Keratinocyte (primary cell): ENCODE data around the gene FBXL17. TPM values are rescaled to one million over a fixed set of nuclear protein-coding genes. Genes with fewer than 3 reads are reported as not detected.

Experiments
- DNase-seq: peaks from one replicate; pipeline ENCODE4 v3.0.0-alpha.2; 2011; ENCODE audit warnings: low read depth, missing footprints, low spot score
- FAIRE-seq: peaks from 2 replicates; lab custom pipeline; 2011; peaks lifted over from hg19 to GRCh38; lab: Jason Lieb, UNC
- H2AFZ ChIP-seq: 2 replicates; pipeline ENCODE4 v1.6.0; 2012; ENCODE audit warnings: low read length, control low read depth, inconsistent platforms; ENCODE audit not compliant: control insufficient read depth
- H3K27ac ChIP-seq: 2 replicates; pipeline ENCODE4 v1.5.1; 2011; ENCODE audit warnings: low read length; ENCODE audit not compliant: control insufficient read depth, insufficient read depth
- H3K27me3 ChIP-seq: 3 replicates; pipeline ENCODE4 v1.6.0; 2011; ENCODE audit warnings: low read length; ENCODE audit not compliant: control insufficient read depth, insufficient read depth; ENCODE audit errors: extremely low read depth
- H3K36me3 ChIP-seq, 2 experiments: 2 replicates in 1 of 2; 3 replicates in 1 of 2; pipeline ENCODE4 v1.5.1; 2011; ENCODE audit warnings: low read length in 2 of 2, mild to moderate bottlenecking in 1 of 2; ENCODE audit not compliant: control insufficient read depth in 2 of 2, insufficient read depth in 2 of 2; ENCODE audit errors: extremely low read depth in 1 of 2
- H3K4me1 ChIP-seq: 3 replicates; pipeline ENCODE4 v1.5.1; 2011; ENCODE audit warnings: low read length; ENCODE audit not compliant: control insufficient read depth, insufficient read depth; ENCODE audit errors: extremely low read depth
- H3K4me2 ChIP-seq: 3 replicates; pipeline ENCODE4 v1.6.0; 2011; ENCODE audit warnings: low read depth, low read length; ENCODE audit not compliant: control insufficient read depth, insufficient read depth; ENCODE audit errors: extremely low read depth
- H3K4me3 ChIP-seq, 3 experiments: fragments of 200-600 bp in 1 of 3; sonication (generic) in 1 of 3; 2 replicates in 2 of 3; 3 replicates in 1 of 3; pipeline ENCODE4 v1.5.1; 2011 to 2016; ENCODE audit warnings: low read length in 3 of 3, mild to moderate bottlenecking in 3 of 3, control low read depth in 2 of 3, inconsistent platforms in 1 of 3, low read depth in 1 of 3, mixed read lengths in 1 of 3, mixed run types in 1 of 3, moderate library complexity in 1 of 3; ENCODE audit not compliant: control insufficient read depth in 2 of 3, insufficient read depth in 2 of 3; ENCODE audit errors: extremely low read depth in 1 of 3
- H3K79me2 ChIP-seq: 2 replicates; pipeline ENCODE4 v1.6.0; 2012; ENCODE audit warnings: low read length; ENCODE audit not compliant: control insufficient read depth, insufficient read depth
- H3K9ac ChIP-seq: 3 replicates; pipeline ENCODE4 v1.6.0; 2011; ENCODE audit warnings: low read length; ENCODE audit not compliant: control insufficient read depth, insufficient read depth; ENCODE audit errors: extremely low read depth
- H3K9me1 ChIP-seq: 3 replicates; pipeline ENCODE4 v1.6.0; 2011; ENCODE audit warnings: low read length; ENCODE audit not compliant: control insufficient read depth, insufficient read depth; ENCODE audit errors: extremely low read depth
- H3K9me3 ChIP-seq: 2 replicates; pipeline ENCODE4 v1.5.1; 2012; ENCODE audit warnings: low read depth, low read length; ENCODE audit not compliant: control insufficient read depth
- H4K20me1 ChIP-seq: 3 replicates; pipeline ENCODE4 v1.6.0; 2011; ENCODE audit warnings: low read length; ENCODE audit not compliant: control insufficient read depth, insufficient read depth; ENCODE audit errors: extremely low read depth
- CTCF ChIP-seq, 3 experiments: IDR thresholded peaks in 1 of 3; conservative IDR thresholded peaks in 1 of 3; optimal IDR thresholded peaks in 1 of 3; 2 replicates in 2 of 3; 3 replicates in 1 of 3; pipeline versions ENCODE3 to v1.5.1; 2011; ENCODE audit warnings: low read length in 3 of 3, mild to moderate bottlenecking in 3 of 3, moderate library complexity in 2 of 3, control low read depth in 1 of 3, inconsistent platforms in 1 of 3; ENCODE audit not compliant: insufficient read depth in 2 of 3; ENCODE audit errors: extremely low read depth in 1 of 3
- EZH2 ChIP-seq: IDR thresholded peaks from one replicate; pipeline ENCODE4 v1.6.1; 2012; ENCODE audit warnings: inconsistent platforms, mild to moderate bottlenecking, low read length, moderate library complexity
- dilution Hi-C: fragments of 300-500 bp; cut with MboI; formaldehyde crosslinking; loops from one replicate; pipeline ENCODE4 v1.7.0; 2020; ENCODE audit warnings: low sequenced_read_pairs; ENCODE audit not compliant: extremely low pct_ligation_motif_present
- polyA minus RNA-seq, 3 experiments: library from RNA; depleted of rRNA, polyadenylated mRNA; stranded (reverse); fragments of >200 nt; gene quantifications; 1 replicate in 1 of 3; 2 replicates in 1 of 3; 3 replicates in 1 of 3; pipeline ENCODE4 v1.2.3, GENCODE V29; 2011
- polyA plus RNA-seq, 5 experiments: library from polyadenylated mRNA; depleted of rRNA in 3 of 5; stranded (reverse) in 3 of 5; stranded (forward) in 1 of 5; unstranded in 1 of 5; fragments of >200 nt; gene quantifications; 1 replicate in 1 of 5; 2 replicates in 3 of 5; 3 replicates in 1 of 5; pipeline versions ENCODE4 v1.2.1 to v1.2.3, GENCODE V29; 2011 to 2012; ENCODE audit warnings: missing spikeins in 2 of 5, low read depth in 1 of 5, low replicate concordance in 1 of 5

Gene FBXL17
- 4.3 to 5.7 TPM (median 5.3 TPM) in 3 replicates for polyA plus RNA-seq
- 9.9 TPM for polyA plus RNA-seq (2011; ENCODE audit: low read depth)
- 4.4 and 6.0 TPM in 2 replicates for polyA plus RNA-seq (2011; cell fraction: cytosol; rRNA removed)
- 4.4 and 4.9 TPM in 2 replicates for polyA plus RNA-seq (2011; cell fraction: nucleus; rRNA removed)
- 6.6 and 8.9 TPM in 2 replicates for polyA plus RNA-seq (2012; ENCODE audit: low replicate concordance)
- polyA minus RNA-seq = 4.6 to 18.6 TPM (median 7.9 TPM) in 3 replicates
- polyA minus RNA-seq (2011; cell fraction: cytosol; rRNA and poly(A)+ RNA removed) = 7.1 TPM
- polyA minus RNA-seq (2011; cell fraction: nucleus; rRNA and poly(A)+ RNA removed) = 21.7 TPM in 2 replicates

GRCh38 chr5:108381954-108382783 is at the start of gene FBXL17:
Gene FBXL17 (minus strand): TSS chr5:108382098.
- dilution Hi-C loops = no loop called here
- FAIRE-seq (peak; percentile 49), DNase-seq (peak; percentile 30)
- H4K20me1 ChIP-seq = no peaks in the 10 kb centered on the region
- H3K27ac ChIP-seq = peak within 1 kb of the TSS; percentile 78
- peak within 1 kb of the TSS; percentile 90 for H3K4me2 ChIP-seq
- peaks cover 15% of the 10 kb centered on the region for H3K4me1 ChIP-seq
- peak within 1 kb of the TSS; percentile 89 for H3K9ac ChIP-seq
- peak within 1 kb of the TSS; percentile 83 to 96 (median 84) for H3K4me3 ChIP-seq
- H3K9me3 ChIP-seq = no peaks in the 10 kb centered on the region
- H2AFZ ChIP-seq = peak within 1 kb of the TSS; percentile 91
- H3K79me2 ChIP-seq = peaks cover 1% of the 10 kb centered on the region
- H3K27me3 ChIP-seq = no peaks in the 10 kb centered on the region
- TF ChIP-seq CTCF (optimal IDR thresholded peaks at IDR 0.05 in 1 of 3, IDR thresholded peaks at IDR 0.05 in 1 of 3, conservative IDR thresholded peaks at IDR 0.05 in 1 of 3; ENCODE audit: extremely low read depth in 1 of 3, insufficient read depth in 2 of 3, low read length in 3 of 3) = no peak
- no peak for TF ChIP-seq EZH2
- no peaks in the 10 kb centered on the region for H3K36me3 ChIP-seq
- no peaks in the 10 kb centered on the region for H3K9me1 ChIP-seq

DNA sequence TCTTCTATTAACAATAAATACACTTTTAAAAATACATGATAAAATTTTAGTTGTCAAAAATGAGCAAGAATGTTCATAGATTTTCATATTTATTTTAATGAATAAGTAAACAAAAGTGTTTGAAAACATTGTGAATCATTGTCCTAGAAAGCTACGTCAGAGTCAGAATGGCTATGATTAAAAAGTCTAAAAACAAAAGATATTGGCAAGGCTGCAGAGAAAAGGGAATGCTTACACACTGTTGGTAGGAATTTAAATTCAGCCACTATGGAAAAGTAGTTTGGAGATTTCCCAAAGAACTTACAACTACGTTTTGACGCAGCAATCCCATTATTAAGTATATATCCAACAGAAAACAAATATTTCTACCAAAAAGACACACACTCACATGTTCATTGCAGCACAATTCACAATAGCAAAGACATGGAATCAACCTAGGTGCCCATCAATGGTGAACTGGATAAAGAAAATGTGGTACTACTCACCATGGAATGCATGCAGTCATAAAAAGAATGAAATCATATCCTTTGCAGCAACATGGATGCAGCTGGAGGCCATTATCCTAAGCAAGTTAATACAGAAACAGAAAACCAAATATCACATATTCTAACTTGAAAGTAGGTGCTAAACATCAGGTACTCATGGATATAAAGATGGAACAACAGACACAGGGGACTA is 49.2 kb upstream of the FBXL17 start:
- Histone ChIP-seq H3K9ac (no peak overlapping the region), H3K27ac (no peak overlapping the region), H3K9me1 (no peaks in the 10 kb centered on the region), H3K9me3 (no peaks in the 10 kb centered on the region), H4K20me1 (no peaks in the 10 kb centered on the region), H3K36me3 (no peaks in the 10 kb centered on the region), H3K27me3 (no peaks in the 10 kb centered on the region), H3K4me2 (no peak overlapping the region), H3K4me3 (no peak overlapping the region), H3K79me2 (no peaks in the 10 kb centered on the region), H3K4me1 (no peaks in the 10 kb centered on the region), H2AFZ (peak overlapping the region; percentile 67)
- dilution Hi-C loops = no loop called here
- DNase-seq (no peak), FAIRE-seq (no peak)
- TF ChIP-seq CTCF (optimal IDR thresholded peaks at IDR 0.05 in 1 of 3, IDR thresholded peaks at IDR 0.05 in 1 of 3, conservative IDR thresholded peaks at IDR 0.05 in 1 of 3; ENCODE audit: extremely low read depth in 1 of 3, insufficient read depth in 2 of 3, low read length in 3 of 3) (no peak), EZH2 (no peak)
